NCI-H1436 treated with DMSO at 0.1 percent for 48 hours (cell line): ENCODE measurements around the gene TMEM191C.
"Not testable (repeated sequence)": the region's sequence is repeated elsewhere in the genome, so short reads cannot be mapped to it uniquely, and the experiment has no call there.

Experiments used
- DNase-seq: peaks from one replicate; lab custom pipeline; 2025; lab: John Stamatoyannopoulos, UW

Gene TMEM191C

DNA sequence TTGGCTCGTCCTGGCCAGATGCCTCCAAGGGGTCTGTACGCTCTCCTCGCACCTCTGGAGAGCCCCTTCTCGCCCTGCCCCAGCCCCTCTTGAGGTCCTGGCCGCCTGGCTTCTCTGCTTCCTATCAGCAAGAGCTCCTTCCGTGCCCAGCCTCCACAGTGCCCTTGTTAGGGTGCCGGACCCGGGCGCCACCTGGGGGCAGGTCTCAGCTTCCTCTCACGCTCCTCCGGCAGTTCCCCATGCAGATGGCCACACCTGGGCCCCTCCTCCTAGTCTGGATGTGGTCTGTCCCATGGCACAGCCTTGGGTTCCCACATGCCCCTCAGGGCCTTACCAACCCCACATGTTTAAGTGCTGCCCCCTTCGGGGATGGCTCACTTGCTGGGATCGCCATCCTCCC lies 6.5 kb downstream of the TMEM191C start:
- DNase-seq = not testable (repeated sequence)

DNA sequence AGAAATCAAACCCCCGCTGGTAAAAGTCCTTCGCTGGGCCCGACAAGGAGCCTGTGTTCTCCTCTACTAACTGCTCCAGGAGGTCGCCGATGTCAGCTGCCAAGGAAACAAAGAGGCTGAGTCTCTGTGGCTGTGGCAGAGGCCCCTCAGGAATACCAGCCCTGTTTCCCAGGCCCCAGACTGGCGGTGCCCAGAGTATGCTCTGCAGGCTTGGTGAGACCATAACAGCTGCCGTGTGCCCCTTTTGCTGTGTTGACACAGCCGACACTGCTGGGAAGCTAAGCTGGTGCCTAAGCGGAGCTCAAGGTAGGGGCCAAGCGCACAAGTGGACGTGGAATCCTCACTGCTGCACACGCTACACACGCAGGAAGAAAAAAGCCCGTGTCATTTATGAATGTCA lies 16.9 kb downstream of the TMEM191C start:
- not testable (repeated sequence) for DNase-seq

DNA sequence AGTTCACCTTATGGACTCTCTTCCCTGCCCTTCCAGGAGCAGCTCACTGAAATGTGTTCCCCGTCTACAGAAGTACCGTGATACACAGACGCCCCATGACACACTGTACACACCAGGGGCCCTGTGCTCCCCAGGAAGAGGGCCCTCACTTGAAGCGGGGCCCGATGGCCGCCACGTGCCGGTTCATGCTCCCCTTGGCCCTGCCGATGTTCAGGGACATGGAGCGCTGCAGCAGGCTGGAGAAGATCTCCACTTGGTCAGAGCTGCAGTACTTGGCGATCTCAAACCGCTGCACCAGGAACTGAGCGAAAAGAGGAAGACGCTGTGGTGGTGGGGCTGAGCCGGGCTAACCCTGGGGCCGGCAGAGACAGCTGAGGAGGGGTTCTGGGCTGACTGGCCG lies 20.5 kb downstream of the TMEM191C start:
- DNase-seq = not testable (repeated sequence)

DNA sequence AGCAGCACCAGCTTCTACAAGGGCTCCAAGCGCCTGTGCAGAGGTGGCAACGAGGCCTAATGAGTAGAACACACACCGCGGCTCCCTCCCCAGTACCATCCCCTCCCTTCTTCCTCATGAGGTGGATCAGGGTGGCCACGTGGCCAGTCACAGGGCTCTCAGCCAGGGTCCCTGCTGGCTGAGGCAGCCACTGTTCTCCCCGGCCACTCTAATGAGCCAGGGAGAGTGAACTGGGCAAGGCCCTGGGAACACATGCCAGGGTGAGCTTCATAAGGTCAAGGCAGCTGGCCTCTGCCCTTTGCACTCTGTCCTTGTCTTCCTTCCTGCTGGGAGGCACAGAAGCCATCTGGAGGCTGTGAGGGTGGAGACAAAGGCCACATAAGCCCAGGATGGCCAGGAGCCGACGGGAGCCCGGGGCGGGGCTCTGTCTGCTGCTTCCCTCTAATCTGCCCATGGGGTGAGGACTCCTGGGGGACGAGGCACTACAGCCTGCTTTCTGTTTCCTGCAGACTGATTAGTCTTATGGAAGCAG lies 22.0 kb downstream of the TMEM191C start:
- not testable (repeated sequence) for DNase-seq

DNA sequence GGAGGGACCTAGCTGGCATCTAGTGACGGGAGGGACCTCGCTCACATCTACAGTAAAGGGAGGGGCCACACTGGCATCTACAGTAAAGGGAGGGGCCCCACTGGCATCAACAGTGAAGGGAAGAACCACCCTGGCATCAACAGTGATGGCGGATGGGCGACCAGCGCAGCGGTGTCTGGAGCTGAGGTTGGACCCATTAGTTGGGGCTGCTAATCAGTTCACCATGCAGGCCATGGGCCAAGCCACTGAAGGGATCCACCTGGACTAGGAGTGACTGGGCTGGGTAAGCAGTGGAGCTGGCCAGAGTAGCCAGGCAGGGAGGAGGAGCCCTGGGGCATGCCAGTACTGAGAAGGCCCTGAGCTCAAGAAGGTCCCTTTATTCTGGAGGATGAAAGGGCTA lies 23.4 kb downstream of the TMEM191C start:
- DNase-seq = not testable (repeated sequence)

DNA sequence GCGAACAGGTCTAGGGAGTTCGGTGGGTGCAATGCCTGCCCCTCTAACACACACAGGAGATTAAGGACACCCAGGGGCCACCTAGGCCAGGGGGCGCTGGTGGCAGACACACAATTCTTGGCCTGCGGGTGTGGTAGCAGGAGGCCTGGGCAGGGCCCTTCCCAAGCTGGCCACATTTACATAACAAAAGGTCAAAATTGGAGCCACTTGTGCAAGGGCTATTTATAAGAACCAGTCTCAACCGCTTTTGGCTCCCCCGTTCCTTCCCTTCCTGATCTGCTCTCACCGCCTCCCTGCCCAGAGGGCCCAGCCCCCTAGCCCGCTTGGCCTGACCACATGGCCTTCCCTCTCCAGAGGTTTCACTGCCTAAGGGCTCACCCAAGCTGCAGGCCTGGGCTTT lies 25.1 kb downstream of the TMEM191C start:
- not testable (repeated sequence) for DNase-seq

DNA sequence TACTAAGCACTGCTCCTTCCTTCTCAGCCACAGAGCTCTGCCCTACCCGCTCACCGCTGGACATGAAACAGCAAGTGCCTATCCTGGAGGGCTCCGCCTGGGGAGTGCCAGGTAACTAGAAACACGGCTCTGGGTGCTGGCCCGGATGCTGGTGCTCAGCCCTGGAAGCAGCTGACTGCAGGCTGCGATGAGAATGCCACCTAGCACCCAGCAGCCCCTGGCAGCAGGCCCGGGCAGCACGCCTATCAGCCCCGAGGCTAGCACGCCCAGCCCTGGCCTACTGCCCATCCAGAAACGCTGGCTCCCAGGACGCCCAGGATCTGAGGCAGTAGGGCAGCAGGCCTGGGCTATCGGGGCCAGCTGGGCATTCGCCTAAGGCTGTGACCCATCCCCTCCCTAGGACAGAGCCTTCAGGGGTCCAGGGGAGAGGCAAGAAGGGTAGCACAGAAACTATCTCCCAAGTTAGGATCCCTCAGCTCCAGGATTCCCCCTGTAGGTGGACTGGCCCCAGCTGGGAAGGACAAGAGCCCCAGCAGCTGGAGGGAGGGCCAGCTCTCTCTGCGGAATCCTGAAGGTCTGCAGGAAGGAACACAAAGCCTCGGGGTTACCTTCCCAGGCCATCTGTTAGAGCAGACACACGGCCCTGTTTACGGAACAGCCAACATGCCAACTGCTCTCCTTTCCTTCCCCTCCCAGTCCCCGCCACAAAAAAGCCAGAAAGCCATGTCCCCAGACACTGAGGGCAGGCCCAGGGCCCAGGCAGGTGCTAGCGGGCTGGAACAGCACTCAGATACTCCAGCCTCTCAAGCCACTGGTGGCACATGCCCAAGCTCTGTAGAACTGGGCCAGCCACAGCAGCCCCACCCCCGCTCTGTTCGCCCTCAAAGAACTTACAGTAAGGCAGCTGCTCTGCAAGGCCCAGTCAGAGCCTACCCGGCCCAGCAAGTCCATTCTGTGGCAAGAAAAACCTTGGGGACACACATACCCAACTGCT lies 26.9 kb downstream of the TMEM191C start:
- not testable (repeated sequence) for DNase-seq

DNA sequence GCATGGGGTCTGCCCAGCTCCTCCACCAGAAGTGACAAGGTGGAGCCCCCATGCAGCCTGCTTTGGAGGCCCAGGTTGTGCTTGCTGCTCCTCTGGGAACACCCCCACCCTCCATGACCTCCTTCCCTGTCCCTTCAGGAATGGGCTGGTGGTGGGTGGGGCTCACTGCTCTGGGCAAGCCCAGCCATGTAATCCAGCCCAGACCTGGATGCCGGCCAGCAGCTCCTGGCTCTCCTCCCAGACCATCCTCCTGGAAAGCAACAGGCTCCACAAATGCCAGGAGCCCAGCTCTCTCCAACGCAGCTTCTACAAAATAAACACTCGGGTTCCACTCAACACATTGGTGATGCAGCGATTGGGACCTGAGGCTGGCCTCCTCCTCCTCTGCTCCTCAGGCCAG lies 30.8 kb downstream of the TMEM191C start:
- DNase-seq = not testable (repeated sequence)

DNA sequence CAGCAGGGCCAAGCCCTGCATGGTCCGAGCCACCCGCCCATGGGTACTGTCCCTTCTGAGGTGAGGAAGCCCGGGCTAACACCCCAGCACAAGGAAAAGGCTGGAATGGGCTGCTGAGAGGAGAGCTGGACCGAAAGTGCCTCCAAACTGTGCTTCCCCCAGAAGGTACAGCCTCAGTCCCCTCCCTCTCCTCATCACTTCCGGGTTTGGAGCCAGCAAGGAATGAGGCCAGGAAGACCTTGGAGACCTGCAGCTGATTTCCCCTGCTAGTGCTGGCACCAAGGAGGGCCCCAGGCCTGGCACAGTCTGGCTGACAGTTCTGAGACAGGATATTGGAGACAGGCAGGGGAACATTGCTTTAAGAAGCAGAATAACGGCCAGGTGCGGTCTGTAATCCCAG lies 31.3 kb downstream of the TMEM191C start:
- not testable (repeated sequence) for DNase-seq

DNA sequence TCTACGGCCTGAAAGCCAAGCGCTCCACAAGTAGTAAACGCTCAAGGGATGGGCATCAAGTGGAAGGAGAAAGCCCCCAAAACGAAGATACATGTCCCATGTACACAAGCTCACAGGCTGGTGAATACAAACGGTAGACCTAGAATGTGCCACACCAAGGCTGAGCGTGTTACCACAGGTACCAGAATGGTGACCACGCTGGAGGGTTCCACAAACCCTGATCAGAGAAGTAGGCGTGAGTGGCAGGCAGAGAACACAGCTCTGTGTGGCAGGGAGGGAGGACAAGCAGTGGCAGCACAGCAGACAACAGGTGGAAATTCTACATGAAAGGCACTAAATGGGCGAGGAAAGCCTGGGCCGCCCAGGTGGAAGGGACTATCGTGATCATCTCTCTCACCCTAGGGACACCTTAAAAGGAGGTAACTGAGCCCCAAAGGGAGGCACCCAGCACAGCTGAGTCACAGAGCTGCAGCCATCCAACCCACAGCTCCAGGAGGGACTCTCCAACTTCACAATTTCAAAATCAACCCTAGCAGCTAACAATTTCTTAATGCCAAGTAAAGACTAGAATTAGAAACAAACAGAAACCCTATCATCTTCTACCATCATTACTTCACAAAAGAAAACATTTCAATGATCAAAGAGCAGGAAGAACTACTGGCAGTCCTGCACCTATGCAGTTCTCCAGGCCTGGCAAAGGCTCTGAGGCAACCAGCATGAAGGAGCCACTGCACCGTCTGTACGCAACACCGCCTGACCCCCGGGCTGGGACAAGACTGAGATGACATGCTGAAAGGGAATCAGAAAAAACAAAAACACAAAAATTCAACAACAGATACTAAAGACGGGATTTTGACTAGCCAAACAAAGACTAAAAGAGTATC lies 32.7 kb downstream of the TMEM191C start:
- DNase-seq = not testable (repeated sequence)

DNA sequence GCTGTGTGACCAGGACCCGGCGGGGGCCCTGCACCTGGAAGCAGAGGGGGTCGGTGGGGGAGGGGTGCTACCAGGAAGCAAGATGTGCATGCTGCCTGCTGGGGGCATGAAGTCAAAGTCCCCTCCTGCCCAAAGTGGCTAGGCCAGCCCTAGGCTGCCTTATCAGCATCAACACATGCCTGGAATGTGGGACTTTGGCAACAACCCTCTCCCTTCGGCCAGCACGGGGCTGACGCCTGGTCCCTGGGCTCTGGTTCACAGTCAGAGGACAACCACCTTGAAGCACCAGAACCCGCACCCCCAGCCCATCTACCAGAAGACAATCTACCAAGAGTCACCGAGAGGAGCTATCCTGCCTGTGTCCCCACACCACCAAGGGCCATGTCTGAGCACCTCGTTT lies 43.2 kb downstream of the TMEM191C start:
- not testable (repeated sequence) for DNase-seq

DNA sequence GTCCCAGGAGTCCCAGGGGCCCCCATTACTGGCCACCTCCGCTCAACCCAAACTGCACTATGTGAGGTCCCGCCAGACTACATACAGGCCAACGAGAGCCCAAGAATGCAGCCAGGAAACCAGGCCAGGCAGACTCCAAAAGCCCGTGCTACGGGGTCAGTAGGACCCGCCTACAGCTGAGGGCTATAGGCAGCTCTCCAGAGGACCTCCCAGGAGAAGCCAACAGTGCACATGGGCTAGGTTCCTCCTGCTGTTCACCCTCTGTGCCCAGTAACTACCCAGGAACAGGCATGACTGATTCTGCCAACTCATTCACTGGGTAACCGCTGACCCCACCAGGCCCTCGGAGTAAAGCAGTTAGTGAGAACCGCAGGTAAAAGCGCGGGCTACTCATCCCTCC lies 44.8 kb downstream of the TMEM191C start:
- not testable (repeated sequence) for DNase-seq

DNA sequence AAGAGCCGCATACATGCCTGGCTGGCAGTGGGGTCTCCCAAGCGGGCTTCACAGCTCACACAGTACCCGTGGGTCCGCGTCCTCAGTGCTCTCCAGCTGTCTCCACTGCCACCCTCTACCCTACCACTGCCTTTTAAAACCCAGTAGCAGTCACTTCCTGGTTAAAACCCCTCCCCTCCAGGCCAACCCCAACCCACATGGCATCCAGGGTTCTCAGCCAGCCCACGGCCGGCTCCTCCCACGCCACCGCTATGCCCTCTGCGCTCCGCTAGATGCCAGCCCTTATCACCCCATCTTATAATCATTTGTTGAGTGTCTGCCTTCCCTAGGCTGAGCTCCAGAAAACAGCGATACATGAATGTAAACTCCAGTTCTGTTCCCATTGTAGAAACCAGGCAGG lies 46.9 kb downstream of the TMEM191C start:
- DNase-seq = not testable (repeated sequence)

DNA sequence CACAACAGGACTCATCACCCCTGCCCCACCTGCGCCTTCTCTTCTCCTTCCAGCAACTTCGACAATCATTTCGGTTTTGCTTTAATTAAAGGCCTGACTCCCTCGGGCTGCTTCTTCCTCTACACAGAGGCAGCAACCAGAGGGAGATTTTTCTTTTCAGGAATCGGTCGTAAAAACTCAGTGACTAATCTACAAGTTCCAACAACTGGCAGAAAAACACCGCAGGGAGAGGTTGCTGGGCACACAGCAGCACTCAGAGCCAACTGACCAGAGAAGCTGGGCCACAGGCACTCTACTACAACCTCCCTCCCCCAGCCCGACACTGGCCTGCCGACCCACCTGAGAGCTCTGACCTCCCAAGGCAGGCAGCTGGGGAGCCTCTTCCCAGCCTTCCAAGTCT lies 48.0 kb downstream of the TMEM191C start:
- not testable (repeated sequence) for DNase-seq

DNA sequence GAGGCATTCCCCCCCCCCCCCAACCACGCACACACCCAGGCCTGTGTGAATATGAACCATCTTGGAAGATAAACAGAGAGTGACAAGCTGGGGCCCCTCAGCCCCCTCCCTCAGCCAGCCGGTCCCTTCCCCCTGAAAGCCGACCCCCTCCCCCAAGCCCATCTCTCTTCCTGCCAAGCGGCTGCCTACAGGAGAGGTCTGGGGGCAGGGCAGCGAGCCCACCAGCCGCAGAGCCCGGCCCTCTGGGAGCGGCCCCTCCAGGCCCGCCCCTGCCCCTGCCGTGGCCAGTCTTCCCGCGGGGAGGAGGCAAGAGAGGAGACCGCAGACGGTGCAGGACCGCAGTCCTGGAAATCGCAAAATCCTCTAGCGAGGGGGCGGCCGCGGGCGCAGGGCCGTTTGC lies 49.3 kb downstream of the TMEM191C start:
- DNase-seq = not testable (repeated sequence)

DNA sequence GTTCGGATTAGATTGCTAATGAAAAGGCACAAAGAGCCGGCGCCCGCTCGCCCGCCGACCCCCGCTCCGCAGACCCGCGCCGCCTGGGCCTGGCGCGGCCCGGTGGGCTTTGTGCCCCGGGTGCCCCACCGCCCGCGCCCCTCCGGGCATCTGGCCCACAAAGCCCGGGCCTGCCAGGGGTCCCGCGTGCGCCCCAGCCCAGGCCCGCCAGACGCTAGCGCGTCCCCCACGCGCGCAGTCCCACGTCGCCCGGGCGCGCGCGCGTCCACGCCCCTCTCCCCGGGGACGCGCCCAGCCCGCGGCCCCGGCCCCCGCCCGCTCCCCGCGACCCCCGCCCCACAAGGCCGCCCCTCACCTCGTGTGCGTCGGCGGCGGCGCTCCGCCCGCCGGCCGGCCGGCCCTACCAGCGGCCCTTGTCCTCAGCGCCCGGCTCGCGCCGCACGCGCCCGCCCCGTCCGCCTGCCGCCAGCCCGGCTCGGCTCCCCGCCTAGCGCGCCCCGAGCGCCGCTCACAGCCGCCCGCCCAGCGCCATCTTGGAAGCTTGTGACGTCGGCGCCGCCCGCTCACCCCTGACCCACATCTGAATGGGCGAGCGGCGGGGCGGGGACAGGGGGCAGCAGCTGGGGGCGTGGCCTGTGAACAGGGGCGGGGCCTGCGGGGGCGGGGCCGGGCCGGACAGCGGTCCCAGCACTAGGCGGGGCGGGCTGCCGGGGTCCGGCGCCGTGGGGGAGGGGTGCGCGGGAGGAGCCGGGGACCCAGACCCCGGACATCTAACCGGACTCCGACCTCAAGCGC lies 50.0 kb downstream of the TMEM191C start:
- not testable (repeated sequence) for DNase-seq
